ENCODE data around the gene AKT1.

AKT1 gene

GRCh38 chr14:104776961-104777807 is 18.4 kb downstream of the AKT1 start:
- Histone ChIP-seq H3K36me3 (ENCODE audit: control insufficient read depth, insufficient read depth, low read length) (no peaks in the 10 kb centered on the region), H2AFZ (no peak overlapping the region), H3K27me3 (ENCODE audit: control insufficient read depth, insufficient read depth, low read length) (no peaks in the 10 kb centered on the region), H3K9me3 (ENCODE audit: control insufficient read depth, low read length) (no peaks in the 10 kb centered on the region), H3K4me2 (ENCODE audit: low read length) (no peak overlapping the region), H3K79me2 (no peaks in the 10 kb centered on the region), H3K27ac (no peak overlapping the region), H3K9ac (no peak overlapping the region), H3K4me1 (no peaks in the 10 kb centered on the region), H3K4me3 (ENCODE audit: low read depth, low read length) (no peak overlapping the region)
- TF ChIP-seq, protein P1, sequence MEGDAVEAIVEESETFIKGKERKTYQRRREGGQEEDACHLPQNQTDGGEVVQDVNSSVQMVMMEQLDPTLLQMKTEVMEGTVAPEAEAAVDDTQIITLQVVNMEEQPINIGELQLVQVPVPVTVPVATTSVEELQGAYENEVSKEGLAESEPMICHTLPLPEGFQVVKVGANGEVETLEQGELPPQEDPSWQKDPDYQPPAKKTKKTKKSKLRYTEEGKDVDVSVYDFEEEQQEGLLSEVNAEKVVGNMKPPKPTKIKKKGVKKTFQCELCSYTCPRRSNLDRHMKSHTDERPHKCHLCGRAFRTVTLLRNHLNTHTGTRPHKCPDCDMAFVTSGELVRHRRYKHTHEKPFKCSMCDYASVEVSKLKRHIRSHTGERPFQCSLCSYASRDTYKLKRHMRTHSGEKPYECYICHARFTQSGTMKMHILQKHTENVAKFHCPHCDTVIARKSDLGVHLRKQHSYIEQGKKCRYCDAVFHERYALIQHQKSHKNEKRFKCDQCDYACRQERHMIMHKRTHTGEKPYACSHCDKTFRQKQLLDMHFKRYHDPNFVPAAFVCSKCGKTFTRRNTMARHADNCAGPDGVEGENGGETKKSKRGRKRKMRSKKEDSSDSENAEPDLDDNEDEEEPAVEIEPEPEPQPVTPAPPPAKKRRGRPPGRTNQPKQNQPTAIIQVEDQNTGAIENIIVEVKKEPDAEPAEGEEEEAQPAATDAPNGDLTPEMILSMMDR (IDR thresholded peaks at IDR 0.05), result no peak

DNA sequence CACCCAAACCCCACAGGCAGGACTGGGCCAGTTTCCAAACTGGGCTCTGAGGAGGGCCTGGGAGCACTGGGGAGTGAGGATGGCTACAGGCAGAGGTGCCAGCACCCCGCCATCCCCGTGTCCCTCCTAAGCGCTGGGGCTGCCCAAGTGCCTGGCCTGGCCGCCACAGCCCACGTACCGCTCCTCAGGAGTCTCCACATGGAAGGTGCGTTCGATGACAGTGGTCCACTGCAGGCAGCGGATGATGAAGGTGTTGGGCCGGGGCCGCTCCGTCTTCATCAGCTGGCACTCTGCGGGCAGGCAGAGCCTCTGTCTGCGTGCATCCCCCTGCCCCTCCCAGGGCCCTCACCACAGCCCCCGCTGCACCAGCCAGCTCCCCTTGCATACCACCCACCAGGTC is 19.1 kb downstream of the AKT1 start:
- Histone ChIP-seq H3K27me3 (ENCODE audit: control insufficient read depth, insufficient read depth, low read length) (no peaks in the 10 kb centered on the region), H3K4me1 (no peaks in the 10 kb centered on the region), H3K9ac (no peak overlapping the region), H3K4me3 (ENCODE audit: low read depth, low read length) (no peak overlapping the region), H2AFZ (no peak overlapping the region), H3K4me2 (ENCODE audit: low read length) (no peak overlapping the region), H3K79me2 (no peaks in the 10 kb centered on the region), H3K27ac (no peak overlapping the region), H3K9me3 (ENCODE audit: control insufficient read depth, low read length) (no peaks in the 10 kb centered on the region), H3K36me3 (ENCODE audit: control insufficient read depth, insufficient read depth, low read length) (no peaks in the 10 kb centered on the region)
- TF ChIP-seq, protein P1 (IDR thresholded peaks at IDR 0.05), result no peak

GRCh38 chr14:104775073-104775489 is 20.5 kb downstream of the AKT1 start:
- H3K4me3 ChIP-seq (ENCODE audit: low read depth, low read length), result no peak overlapping the region
- TF ChIP-seq, protein P1 (IDR thresholded peaks at IDR 0.05), result no peak

DNA sequence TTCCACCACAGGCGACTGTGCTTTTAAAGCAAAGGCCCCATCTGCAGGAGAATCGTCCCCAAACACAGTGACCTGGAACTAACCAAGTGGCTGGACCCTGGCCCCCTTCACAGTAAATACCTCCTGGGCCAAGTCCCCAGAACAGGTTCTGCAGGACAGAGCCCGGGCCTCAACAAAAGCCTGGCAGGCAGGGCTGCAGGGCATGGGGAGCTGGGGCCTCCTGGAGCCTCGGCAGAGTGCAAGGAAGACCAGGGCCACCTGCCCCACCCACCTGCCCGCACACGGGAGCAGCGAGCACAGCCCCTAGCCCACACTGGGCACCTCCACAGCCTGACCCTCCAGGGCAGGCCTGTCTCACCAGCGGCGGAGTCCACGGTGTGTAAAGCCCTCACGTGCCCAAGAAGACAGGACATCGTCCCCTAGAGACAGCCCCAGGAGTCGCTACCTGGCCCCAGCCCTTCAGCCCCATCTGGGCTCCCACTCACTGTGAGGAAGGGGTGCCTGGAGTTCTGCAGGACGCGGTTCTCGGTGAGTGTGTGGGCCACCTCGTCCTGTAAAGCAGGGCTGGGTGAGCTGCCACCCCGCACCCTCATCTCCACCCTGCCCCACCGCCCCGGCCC is 21.0 kb downstream of the AKT1 start:
- Histone ChIP-seq H3K9me3 (ENCODE audit: control insufficient read depth, low read length) (no peaks in the 10 kb centered on the region), H3K36me3 (ENCODE audit: control insufficient read depth, insufficient read depth, low read length) (no peaks in the 10 kb centered on the region), H3K4me2 (ENCODE audit: low read length) (no peak overlapping the region), H3K4me1 (no peaks in the 10 kb centered on the region), H3K4me3 (ENCODE audit: low read depth, low read length) (no peak overlapping the region), H2AFZ (no peak overlapping the region), H3K27me3 (ENCODE audit: control insufficient read depth, insufficient read depth, low read length) (no peaks in the 10 kb centered on the region), H3K79me2 (no peaks in the 10 kb centered on the region), H3K27ac (no peak overlapping the region), H3K9ac (no peak overlapping the region)
- TF ChIP-seq, protein P1 (IDR thresholded peaks at IDR 0.05), result no peak

More at GRCh38 chr14:104775073-104775489, 20.5 kb downstream of the AKT1 start:
- no peak overlapping the region for H2AFZ ChIP-seq
- no peaks in the 10 kb centered on the region for H3K27me3 ChIP-seq (ENCODE audit: control insufficient read depth, insufficient read depth, low read length)
- H3K79me2 ChIP-seq, result no peaks in the 10 kb centered on the region
- H3K4me1 ChIP-seq, result no peaks in the 10 kb centered on the region
- no peak overlapping the region for H3K9ac ChIP-seq
- H3K36me3 ChIP-seq (ENCODE audit: control insufficient read depth, insufficient read depth, low read length), result no peaks in the 10 kb centered on the region
- no peak overlapping the region for H3K4me2 ChIP-seq (ENCODE audit: low read length)
- H3K9me3 ChIP-seq (ENCODE audit: control insufficient read depth, low read length), result no peaks in the 10 kb centered on the region
- H3K27ac ChIP-seq, result no peak overlapping the region
